SK-N-MC (cell line): ENCODE measurements around the gene ADARB2.

Experiments used
- EZH2 ChIP-seq: fragments of 200-600 bp; sonication (generic); IDR thresholded peaks from one replicate; pipeline ENCODE4 v1.6.1; 2017; ENCODE audit warnings: antibody characterized with exemption
- FOXP2 ChIP-seq: optimal IDR thresholded peaks from 2 replicates; pipeline ENCODE3; 2011; ENCODE audit warnings: mild to moderate bottlenecking, moderate library complexity; ENCODE audit not compliant: insufficient read depth; ENCODE audit errors: extremely low read length, control extremely low read depth
- POLR2AphosphoS5 ChIP-seq: IDR thresholded peaks from 2 replicates; pipeline ENCODE4 v1.6.1; 2012; ENCODE audit warnings: mild to moderate bottlenecking, low read depth, low read length, borderline replicate concordance

DNA sequence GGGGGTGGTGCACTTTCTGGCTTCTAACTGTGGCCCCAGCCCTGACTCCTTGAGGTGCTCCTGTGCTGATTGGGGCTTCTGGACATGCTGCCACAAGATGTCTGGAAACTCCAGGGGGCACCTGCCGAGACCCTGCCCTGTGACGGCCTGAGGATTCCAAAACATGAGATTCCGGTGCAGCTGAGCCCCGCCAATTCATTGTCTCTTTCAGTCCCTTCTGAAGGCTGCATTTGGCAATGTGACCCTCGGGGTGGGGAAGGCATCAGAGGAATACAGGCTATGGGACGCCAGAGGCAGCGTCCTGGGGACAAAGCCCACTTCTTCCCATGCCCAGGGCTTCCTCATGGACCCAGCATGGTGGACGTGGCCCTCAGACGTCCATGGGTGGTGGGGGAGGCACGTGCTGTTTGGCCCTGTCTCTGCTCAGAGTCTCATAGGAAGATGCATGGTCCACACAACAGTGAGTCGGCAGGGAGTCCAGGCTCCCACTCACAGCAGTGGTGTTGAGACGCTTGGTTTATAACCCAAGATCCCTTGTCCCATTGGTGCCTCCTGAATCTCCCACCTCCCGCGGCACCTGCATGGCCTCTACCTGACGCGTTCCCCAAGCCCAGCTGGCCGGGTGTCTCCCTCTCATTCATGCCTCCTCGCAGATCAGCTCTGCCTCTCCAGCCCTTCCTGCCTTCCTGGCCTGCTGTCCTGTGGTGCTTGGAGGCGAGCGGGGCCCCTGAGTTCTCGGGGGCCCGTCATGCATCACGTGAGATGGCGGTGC, 551.2 kb downstream of the ADARB2 start:
- TF ChIP-seq EZH2 (no peak), POLR2AphosphoS5 (no peak), FOXP2 (no peak)
